Measurements from ENCODE around the gene CEBPG. TPM values are rescaled to one million over a fixed set of nuclear protein-coding genes. Genes with fewer than 3 reads are reported as not detected.
A peak's percentile ranks its signal among the peaks of the same experiment; 100 is the strongest.

The CEBPG gene
- total RNA-seq, 1 donor from 2014 or later: 31.3 TPM

- DNase-seq (ENCODE audit: low spot score): no peak
These were observed 32.3 kb downstream of the CEBPG start for GRCh38 chr19:33405553-33406461.

DNA sequence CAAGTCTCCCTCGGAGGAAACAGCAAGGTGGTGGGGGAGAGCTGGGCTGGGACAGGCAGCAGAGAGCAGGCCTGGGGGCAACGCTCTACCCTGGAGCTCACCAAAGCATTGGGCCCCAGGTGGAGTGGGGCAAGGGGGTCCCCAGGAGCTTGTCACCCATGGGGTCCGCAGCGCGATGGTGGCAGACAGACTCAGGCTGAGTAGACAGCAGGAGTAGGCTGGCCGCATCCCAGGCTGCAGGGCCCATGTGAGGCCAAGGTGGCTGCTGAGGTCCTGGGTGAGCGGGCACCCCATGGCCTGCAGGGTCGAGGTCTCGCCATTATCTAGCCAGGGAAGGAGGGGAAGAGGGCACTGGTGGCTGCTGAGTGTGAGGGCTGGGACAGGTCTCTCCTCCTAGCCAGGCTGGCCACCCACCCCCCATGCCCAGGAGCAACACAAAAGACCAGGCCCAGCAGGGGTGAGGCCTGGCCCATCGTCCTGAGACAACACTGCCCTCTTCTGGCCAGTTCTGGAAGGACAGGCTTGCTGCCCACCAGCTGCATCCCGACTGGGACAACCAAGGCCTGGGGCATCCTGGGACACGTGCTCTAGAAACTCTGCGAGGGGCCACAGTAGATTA is 33.1 kb downstream of the CEBPG start:
- peak; percentile 80 for DNase-seq (ENCODE audit: low spot score)

GRCh38 chr19:33407140-33407551 is 33.6 kb downstream of the CEBPG start:
- DNase-seq (ENCODE audit: low spot score): no peak

DNA sequence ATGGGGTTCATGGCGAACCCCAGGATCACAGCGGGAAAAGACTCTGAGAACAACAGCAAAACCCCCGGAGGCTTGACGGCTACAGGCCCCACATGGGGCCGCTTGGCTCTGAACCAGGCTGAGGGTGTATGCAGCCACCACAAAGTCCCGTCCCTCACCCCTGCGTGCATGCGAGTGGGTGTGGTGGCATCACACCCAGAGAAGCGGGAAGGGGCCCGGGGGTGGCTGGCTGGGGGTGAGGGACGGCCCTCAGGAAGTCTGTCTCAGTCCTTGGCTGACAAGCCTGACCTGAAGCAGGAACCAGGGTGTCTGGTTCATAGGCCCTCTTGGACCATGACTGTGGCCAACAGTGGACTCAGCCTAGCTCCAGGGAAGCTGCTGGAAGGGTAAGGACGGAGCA is 34.2 kb downstream of the CEBPG start:
- DNase-seq (ENCODE audit: low spot score): no peak

GRCh38 chr19:33408116-33408515 is 34.6 kb downstream of the CEBPG start:
- DNase-seq (ENCODE audit: low spot score): no peak

- no peak for DNase-seq (ENCODE audit: low spot score)
These were observed 35.3 kb downstream of the CEBPG start for GRCh38 chr19:33408538-33409434.

GRCh38 chr19:33409906-33410685 is 36.6 kb downstream of the CEBPG start:
- DNase-seq (ENCODE audit: low spot score): no peak

DNA sequence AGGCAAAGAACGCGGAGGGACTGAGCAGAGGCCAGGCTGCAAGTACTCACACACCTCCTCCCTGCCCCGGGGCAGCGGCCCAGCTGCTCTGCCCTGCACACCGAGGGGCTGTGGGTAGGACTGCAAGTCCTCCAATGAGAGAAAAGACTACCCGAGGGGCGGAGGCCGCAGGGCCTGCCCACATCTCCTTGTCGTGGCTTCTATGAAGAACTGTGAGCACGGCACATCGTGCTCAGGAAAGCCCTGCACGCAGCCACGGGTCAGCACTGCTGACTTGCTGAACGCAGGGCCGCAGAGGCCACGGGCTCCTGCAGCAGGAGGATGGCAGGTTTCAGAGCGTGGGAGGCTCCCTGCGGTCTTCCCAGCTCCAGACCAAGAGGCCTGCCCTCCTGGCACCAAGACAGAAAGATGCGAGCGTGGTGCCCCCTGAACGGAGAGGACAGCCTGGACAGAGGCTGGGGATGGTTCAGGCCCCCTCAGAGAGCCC is 37.4 kb downstream of the CEBPG start:
- DNase-seq (ENCODE audit: low spot score): no peak

DNA sequence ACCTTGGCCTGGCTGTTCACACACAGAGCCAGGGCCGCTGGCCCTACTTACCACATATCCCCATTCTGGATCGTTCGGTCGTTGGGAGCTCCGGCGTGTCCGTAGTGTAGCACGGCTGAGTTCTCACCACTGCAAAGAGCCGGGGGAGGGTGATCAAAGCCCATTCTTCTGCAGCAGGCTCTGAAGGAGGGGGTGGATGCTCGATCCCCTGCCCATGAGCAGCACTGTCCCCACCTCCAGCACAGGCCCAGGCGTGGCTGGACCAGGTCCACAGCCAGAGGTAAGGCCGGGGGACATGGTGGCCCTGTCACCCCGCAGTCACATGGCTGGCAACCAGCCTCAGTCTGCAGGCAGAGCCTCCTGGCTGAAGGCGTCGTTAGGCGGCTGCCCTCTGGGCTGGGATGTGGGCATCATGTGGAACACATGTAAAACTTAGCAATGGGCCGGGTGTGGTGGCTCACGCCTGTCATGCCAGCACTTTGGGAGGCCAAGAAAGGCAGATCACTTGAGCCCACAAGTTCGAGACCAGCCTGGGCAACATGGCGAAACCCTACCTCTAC is 38.2 kb downstream of the CEBPG start:
- no peak for DNase-seq (ENCODE audit: low spot score)

- no peak for DNase-seq (ENCODE audit: low spot score)
These were observed 39.3 kb downstream of the CEBPG start for GRCh38 chr19:33412601-33413425.

DNA sequence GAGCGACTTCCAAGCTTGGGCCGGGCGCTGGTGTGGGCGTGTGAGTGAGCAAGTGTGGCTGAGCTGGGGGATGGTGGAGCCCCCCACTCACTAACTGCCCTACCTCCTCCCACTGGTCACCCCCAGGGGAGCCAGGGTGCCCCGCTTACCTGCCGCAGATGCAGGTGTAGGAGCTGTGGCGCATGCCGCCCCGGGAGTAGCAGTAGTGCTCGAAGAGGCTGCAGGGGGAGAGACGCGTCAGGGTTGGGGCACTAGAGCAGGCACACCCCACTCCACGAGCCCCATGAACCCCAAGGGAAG is 39.9 kb downstream of the CEBPG start:
- no peak for DNase-seq (ENCODE audit: low spot score)

GRCh38 chr19:33413868-33414666 is 40.6 kb downstream of the CEBPG start:
- DNase-seq (ENCODE audit: low spot score): no peak

DNA sequence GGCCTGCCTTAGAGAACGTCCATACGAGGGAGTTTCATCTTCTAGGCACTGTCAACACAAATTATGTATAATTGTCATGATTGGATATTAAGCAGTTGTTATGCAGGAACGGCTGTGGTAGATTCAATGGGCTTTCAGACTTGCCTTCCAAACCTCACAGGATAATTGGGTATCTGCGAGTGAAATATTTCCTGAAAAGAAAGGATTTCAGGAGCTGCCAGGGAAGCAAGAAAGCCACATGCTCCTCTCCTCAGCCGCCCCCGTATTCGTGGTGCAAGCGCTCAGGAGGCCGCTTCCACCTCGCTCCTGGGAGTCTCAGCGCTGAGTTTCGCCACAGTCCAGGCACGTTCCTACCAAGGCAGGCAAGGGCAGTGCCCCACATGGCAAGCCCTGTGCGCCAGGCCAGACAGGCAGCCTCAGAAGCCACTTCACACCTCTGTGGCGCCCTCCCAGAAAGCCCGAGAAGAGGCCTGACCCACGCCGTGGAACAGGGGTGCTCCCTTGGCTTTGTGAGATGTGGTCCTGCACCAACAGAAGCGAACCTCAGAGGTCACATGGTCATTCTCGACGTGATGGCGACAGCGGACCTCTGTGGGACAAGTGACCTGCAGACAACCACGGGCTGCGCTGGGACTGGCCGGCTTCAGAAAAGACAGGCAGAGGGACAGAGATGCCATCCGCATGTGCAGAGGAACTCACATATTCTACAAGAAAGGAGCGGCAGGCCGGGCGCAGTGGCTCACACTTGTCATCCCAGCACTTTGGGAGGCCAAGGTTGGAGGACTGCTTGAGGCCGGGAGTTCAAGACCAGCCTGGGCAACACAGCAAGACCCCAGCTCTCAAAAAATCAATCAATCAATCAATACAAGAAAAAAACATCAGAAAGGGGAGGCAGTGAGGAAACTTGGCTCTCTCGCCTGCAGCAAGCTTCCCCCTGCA is 41.4 kb downstream of the CEBPG start:
- DNase-seq (ENCODE audit: low spot score): no peak

GRCh38 chr19:33416307-33417215 is 43.1 kb downstream of the CEBPG start:
- peak; percentile 68 for DNase-seq (ENCODE audit: low spot score)

- no peak for DNase-seq (ENCODE audit: low spot score)
These were observed 44.2 kb downstream of the CEBPG start for GRCh38 chr19:33417751-33418150.

DNA sequence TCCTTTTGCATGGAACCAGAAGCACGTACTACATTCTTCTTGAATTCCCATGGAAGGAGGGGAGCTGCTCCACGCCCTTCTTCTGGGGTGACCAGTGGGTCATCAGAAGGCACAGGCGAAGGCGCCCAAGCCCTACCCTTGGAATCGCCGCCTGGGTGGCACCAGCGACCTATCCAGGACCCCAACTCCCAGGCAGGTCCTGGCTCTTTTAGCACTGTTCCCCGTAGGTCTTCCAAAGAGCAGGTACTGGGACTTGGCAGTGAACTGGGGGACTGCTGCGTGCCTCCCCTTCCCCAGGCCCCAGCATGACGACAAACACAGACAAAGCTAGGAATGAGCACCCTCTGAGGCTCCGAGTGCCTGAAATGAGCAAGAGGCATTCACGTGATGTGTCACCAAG is 45.0 kb downstream of the CEBPG start:
- DNase-seq (ENCODE audit: low spot score): no peak
